ENCODE results near the gene CCM2L. TPM values are rescaled to one million over a fixed set of nuclear protein-coding genes. Genes with fewer than 3 reads are reported as not detected.
A peak's percentile ranks its signal among the peaks of the same experiment; 100 is the strongest.

The CCM2L gene
- total and polyA plus RNA-seq, 10 of the 15 experiments (the other 5 are each of a cell fraction or from before 2014, with no cell fraction given): not detected

GRCh38 chr20:31998246-31998645 lies 12.0 kb upstream of the CCM2L start (continued):
- TF ChIP-seq, protein P1, sequence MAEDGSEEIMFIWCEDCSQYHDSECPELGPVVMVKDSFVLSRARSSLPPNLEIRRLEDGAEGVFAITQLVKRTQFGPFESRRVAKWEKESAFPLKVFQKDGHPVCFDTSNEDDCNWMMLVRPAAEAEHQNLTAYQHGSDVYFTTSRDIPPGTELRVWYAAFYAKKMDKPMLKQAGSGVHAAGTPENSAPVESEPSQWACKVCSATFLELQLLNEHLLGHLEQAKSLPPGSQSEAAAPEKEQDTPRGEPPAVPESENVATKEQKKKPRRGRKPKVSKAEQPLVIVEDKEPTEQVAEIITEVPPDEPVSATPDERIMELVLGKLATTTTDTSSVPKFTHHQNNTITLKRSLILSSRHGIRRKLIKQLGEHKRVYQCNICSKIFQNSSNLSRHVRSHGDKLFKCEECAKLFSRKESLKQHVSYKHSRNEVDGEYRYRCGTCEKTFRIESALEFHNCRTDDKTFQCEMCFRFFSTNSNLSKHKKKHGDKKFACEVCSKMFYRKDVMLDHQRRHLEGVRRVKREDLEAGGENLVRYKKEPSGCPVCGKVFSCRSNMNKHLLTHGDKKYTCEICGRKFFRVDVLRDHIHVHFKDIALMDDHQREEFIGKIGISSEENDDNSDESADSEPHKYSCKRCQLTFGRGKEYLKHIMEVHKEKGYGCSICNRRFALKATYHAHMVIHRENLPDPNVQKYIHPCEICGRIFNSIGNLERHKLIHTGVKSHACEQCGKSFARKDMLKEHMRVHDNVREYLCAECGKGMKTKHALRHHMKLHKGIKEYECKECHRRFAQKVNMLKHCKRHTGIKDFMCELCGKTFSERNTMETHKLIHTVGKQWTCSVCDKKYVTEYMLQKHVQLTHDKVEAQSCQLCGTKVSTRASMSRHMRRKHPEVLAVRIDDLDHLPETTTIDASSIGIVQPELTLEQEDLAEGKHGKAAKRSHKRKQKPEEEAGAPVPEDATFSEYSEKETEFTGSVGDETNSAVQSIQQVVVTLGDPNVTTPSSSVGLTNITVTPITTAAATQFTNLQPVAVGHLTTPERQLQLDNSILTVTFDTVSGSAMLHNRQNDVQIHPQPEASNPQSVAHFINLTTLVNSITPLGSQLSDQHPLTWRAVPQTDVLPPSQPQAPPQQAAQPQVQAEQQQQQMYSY (CRISPR knock-in tag; IDR thresholded peaks at IDR 0.05): no peak
- TF ChIP-seq GABPA (IDR thresholded peaks at IDR 0.05; ENCODE audit: low read depth): no peak
- TF ChIP-seq NFYA (IDR thresholded peaks at IDR 0.05; ENCODE audit: borderline replicate concordance, low read depth, low read length): no peak
- TF ChIP-seq TBL1XR1 (IDR thresholded peaks at IDR 0.05; ENCODE audit: low read depth, low read length): no peak

DNA sequence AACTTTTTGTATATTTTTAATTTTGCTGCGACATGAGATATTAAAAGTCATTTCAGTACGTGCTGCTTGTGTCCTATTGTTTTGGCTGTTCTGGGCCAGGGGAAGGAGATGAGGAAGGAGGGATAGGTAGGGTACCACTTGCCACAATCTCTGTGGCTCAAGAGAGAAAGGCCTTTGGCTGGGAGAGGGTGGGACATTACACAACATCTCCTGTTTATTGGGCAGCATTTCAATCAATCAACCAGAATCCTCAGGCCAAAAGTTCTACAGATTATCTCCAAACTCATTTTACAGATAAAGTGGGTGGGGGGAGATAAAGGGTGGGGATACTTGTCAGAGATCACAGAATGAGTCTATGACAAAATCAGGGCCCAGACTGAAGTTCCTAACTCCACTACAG lies 6.9 kb upstream of the CCM2L start:
- ChIA-PET CTCF (interaction anchor here (0.7 kb wide), 1 partner anchor 89 kb away, joined by 3 read pairs; no protein-coding TSS in a partner anchor), SMC1A (ENCODE audit: uncharacterized antibody, unreplicated experiment) (no interaction called here)
- FAIRE-seq: no peak

More for the DNA sequence above, 6.9 kb upstream of the CCM2L start:
- BruUV-seq (replicated peaks): no TSS peak
- no peaks in the 10 kb centered on the region for H3K4me1 ChIP-seq (ENCODE audit: control insufficient read depth, insufficient read depth, low read length)
- H4K20me1 ChIP-seq (ENCODE audit: control insufficient read depth, insufficient read depth): no peaks in the 10 kb centered on the region
- WGBS (ENCODE audit: insufficient coverage, insufficient replicate concordance, low lambda C conversion rate, missing lambda C conversion rate): 49% methylated on average over 2 of the region's 2 CpGs
- intact Hi-C loops (cut with micrococcal nuclease; ENCODE audit: unreplicated experiment): no loop called here
- no peaks in the 10 kb centered on the region for H3K36me3 ChIP-seq (ENCODE audit: control insufficient read depth in 2 of 2, insufficient read depth in 2 of 2, low read length in 1 of 2)
- no peak overlapping the region for H2AFZ ChIP-seq (ENCODE audit: control insufficient read depth, low read depth, low read length)
- H3K27ac ChIP-seq (ENCODE audit: control insufficient read depth, insufficient read depth): no peak overlapping the region
- ChIA-PET RAD21 (ENCODE audit: unreplicated experiment) (no interaction called here), POLR2A (no interaction called here)
- in situ Hi-C loops (cut with MboI): no loop called here
- H3K9ac ChIP-seq (ENCODE audit: control insufficient read depth, insufficient read depth, low read length): no peak overlapping the region
- no peaks in the 10 kb centered on the region for H3K9me3 ChIP-seq (replicated peaks; ENCODE audit: control insufficient read depth, insufficient read depth, low read length)
- TF ChIP-seq SUPT20H (IDR thresholded peaks at IDR 0.05; ENCODE audit: borderline replicate concordance, control insufficient read depth, low read depth, low read length) (no peak), PKNOX1 (IDR thresholded peaks at IDR 0.05) (peak; percentile 45)
- DNase-seq (ENCODE audit: low read depth, low spot score): no peak
- H3K79me2 ChIP-seq (ENCODE audit: control insufficient read depth, insufficient read depth, low read length): no peaks in the 10 kb centered on the region
- no peak overlapping the region for H3K4me2 ChIP-seq (ENCODE audit: control insufficient read depth, insufficient read depth)
- H3K27me3 ChIP-seq (replicated peaks in 1 of 2; ENCODE audit: control insufficient read depth in 2 of 2, insufficient read depth in 2 of 2, low read length in 1 of 2): peaks cover 0 to 3% of the 10 kb centered on the region in 2 experiments; a peak in 3 of 4 replicates
- H3K4me3 ChIP-seq: no peak overlapping the region
- no peak for ATAC-seq
